Endothelial cell of umbilical vein (primary cell): ENCODE results near the gene DR1. TPM values are rescaled to one million over a fixed set of nuclear protein-coding genes. Genes with fewer than 3 reads are reported as not detected.

ENCODE experiments used
- BruUV-seq: library from RNA; stranded (reverse); fragments of 400-500 nt; replicated peaks from 2 replicates; lab custom pipeline; 2021; lab: Mats Ljungman, UMichigan
- CTCF ChIA-PET: fragments of 300-600, 350-600 bp; sonication (Branson Sonifier 250); formaldehyde crosslinking; loops from one replicate; lab custom pipeline; 2021; ENCODE audit warnings: antibody characterized with exemption, inconsistent platforms; lab: Charles Lee
- POLR2A ChIA-PET: fragments of 300-600, 350-600 bp; sonication (Branson Sonifier 250); formaldehyde crosslinking; loops from one replicate; lab custom pipeline; 2021; ENCODE audit warnings: antibody characterized with exemption, inconsistent platforms; lab: Charles Lee
- DNase-seq: peaks from one replicate; pipeline ENCODE4 v3.0.0-alpha.2; 2011; ENCODE audit warnings: low read depth, low spot score
- FAIRE-seq: peaks from 2 replicates; lab custom pipeline; 2011; peaks lifted over from hg19 to GRCh38; lab: Jason Lieb, UNC
- H2AFZ ChIP-seq: 2 replicates; pipeline ENCODE4 v1.6.0; 2012; ENCODE audit warnings: low read depth, low read length, control low read depth, inconsistent platforms
- H3K27ac ChIP-seq: 2 replicates; pipeline ENCODE4 v1.5.1; 2011; ENCODE audit warnings: low read depth, mild to moderate bottlenecking, control low read depth, low read length, moderate library complexity; ENCODE audit not compliant: insufficient read depth
- H3K27me3 ChIP-seq, 2 experiments: 2 replicates each; pipeline versions ENCODE4 v1.6.0 to v1.6.1; 2011; ENCODE audit warnings: low read length in 2 of 2, mixed read lengths in 1 of 2; ENCODE audit not compliant: control insufficient read depth in 2 of 2, insufficient read depth in 2 of 2
- H3K36me3 ChIP-seq, 2 experiments: 2 replicates in 1 of 2; 3 replicates in 1 of 2; pipeline ENCODE4 v1.5.1; 2011; ENCODE audit warnings: low read length in 2 of 2, mild to moderate bottlenecking in 1 of 2, moderate library complexity in 1 of 2; ENCODE audit not compliant: control insufficient read depth in 2 of 2, insufficient read depth in 2 of 2; ENCODE audit errors: extremely low read depth in 1 of 2
- H3K4me1 ChIP-seq: 3 replicates; pipeline ENCODE4 v1.5.1; 2011; ENCODE audit warnings: mild to moderate bottlenecking, low read length; ENCODE audit not compliant: control insufficient read depth, insufficient read depth; ENCODE audit errors: extremely low read depth
- H3K4me2 ChIP-seq: 2 replicates; pipeline ENCODE4 v1.6.1; 2011; ENCODE audit warnings: low read length, control low read depth, mixed read lengths; ENCODE audit not compliant: insufficient read depth
- H3K4me3 ChIP-seq, 3 experiments: fragments of 200-600 bp in 1 of 3; sonication (generic), shearing (Covaris generic) in 1 of 3; replicated peaks in 1 of 3; 2 replicates each; pipeline ENCODE4 v1.5.1; 2011 to 2016; ENCODE audit warnings: control low read depth in 3 of 3, low read length in 3 of 3, mild to moderate bottlenecking in 2 of 3, inconsistent platforms in 1 of 3, low read depth in 1 of 3, moderate library complexity in 1 of 3; ENCODE audit not compliant: insufficient read depth in 1 of 3
- H3K79me2 ChIP-seq: 2 replicates; pipeline ENCODE4 v1.6.0; 2012; ENCODE audit warnings: low read length, inconsistent platforms; ENCODE audit not compliant: control insufficient read depth, insufficient read depth
- H3K9ac ChIP-seq: replicated peaks from 2 replicates; pipeline ENCODE3; 2011; ENCODE audit warnings: low read length, control low read depth; ENCODE audit not compliant: insufficient read depth; ENCODE audit errors: extremely low read depth
- H3K9me1 ChIP-seq: replicated peaks from 3 replicates; pipeline ENCODE4 v1.6.0; 2011; ENCODE audit warnings: mild to moderate bottlenecking, low read length; ENCODE audit not compliant: control insufficient read depth, insufficient read depth; ENCODE audit errors: extremely low read depth
- H3K9me3 ChIP-seq: replicated peaks from 2 replicates; pipeline ENCODE4 v1.5.1; 2012; ENCODE audit warnings: low read length, inconsistent platforms; ENCODE audit not compliant: control insufficient read depth, insufficient read depth
- H4K20me1 ChIP-seq: replicated peaks from 2 replicates; pipeline ENCODE3; 2011; ENCODE audit warnings: mild to moderate bottlenecking, low read length; ENCODE audit not compliant: control insufficient read depth, insufficient read depth; ENCODE audit errors: extremely low read depth
- CTCF ChIP-seq, 2 donors: IDR thresholded peaks; 1 replicate in 1 of 2; 2 replicates in 1 of 2; pipeline ENCODE4 v1.5.1; 2011; ENCODE audit warnings: low read length in 2 of 2, mild to moderate bottlenecking in 2 of 2, moderate library complexity in 2 of 2, control low read depth in 1 of 2, inconsistent platforms in 1 of 2, low read depth in 1 of 2; ENCODE audit not compliant: insufficient read depth in 1 of 2; ENCODE audit errors: extremely low read depth in 1 of 2
- EZH2 ChIP-seq: IDR thresholded peaks from 2 replicates; pipeline ENCODE4 v1.6.1; 2012; ENCODE audit warnings: borderline replicate concordance, low read depth, mild to moderate bottlenecking, moderate library complexity, low read length, inconsistent platforms; ENCODE audit not compliant: severe bottlenecking
- FOS ChIP-seq: IDR thresholded peaks from 2 replicates; pipeline ENCODE4 v1.6.1; 2011; ENCODE audit warnings: mild to moderate bottlenecking, low read length, moderate library complexity, borderline replicate concordance; ENCODE audit not compliant: insufficient read depth
- GATA2 ChIP-seq: IDR thresholded peaks from 2 replicates; pipeline ENCODE4 v1.7.0; 2011; ENCODE audit warnings: low read depth, mild to moderate bottlenecking, moderate library complexity, mixed read lengths, low read length; ENCODE audit not compliant: insufficient read length, insufficient read depth
- JUN ChIP-seq: IDR thresholded peaks from 2 replicates; pipeline ENCODE4 v1.6.1; 2011; ENCODE audit warnings: borderline replicate concordance, low read depth; ENCODE audit not compliant: insufficient read length, insufficient read depth
- MAX ChIP-seq: IDR thresholded peaks from 2 replicates; pipeline ENCODE4 v1.6.1; 2011; ENCODE audit not compliant: insufficient read depth, insufficient read length
- MYC ChIP-seq: IDR thresholded peaks from one replicate; pipeline ENCODE4 v1.6.1; 2011; ENCODE audit warnings: mild to moderate bottlenecking, low read depth, low read length
- POLR2A ChIP-seq: IDR thresholded peaks from 2 replicates; pipeline ENCODE4 v1.6.1; 2012; ENCODE audit warnings: low read depth, mild to moderate bottlenecking, control low read depth, low read length
- POLR2AphosphoS5 ChIP-seq: IDR thresholded peaks from 2 replicates; pipeline ENCODE4 v1.6.1; 2012; ENCODE audit warnings: low read depth, mild to moderate bottlenecking, control low read depth, low read length, moderate library complexity; ENCODE audit not compliant: insufficient read depth
- dilution Hi-C: fragments of 300-500 bp; cut with MboI; formaldehyde crosslinking; loops from one replicate; pipeline ENCODE4 v1.15.0; 2019; ENCODE audit warnings: low sequenced_read_pairs; ENCODE audit not compliant: extremely low pct_ligation_motif_present
- intact Hi-C: fragments of 100-400 bp; cut with micrococcal nuclease; formaldehyde crosslinking; loops from one replicate; pipeline ENCODE4 v1.10.0; 2022
- polyA plus RNA-seq, 4 experiments: library from polyadenylated mRNA; depleted of rRNA in 3 of 4; stranded (reverse) in 3 of 4; unstranded in 1 of 4; fragments of >200 nt; gene quantifications; 2 replicates each; pipeline versions ENCODE4 v1.2.1 to v1.2.3, GENCODE V29; 2011 to 2012; ENCODE audit warnings: missing spikeins in 1 of 4
- total RNA-seq: library from RNA; stranded (reverse); gene quantifications from 2 replicates; pipeline ENCODE4 v1.2.3, GENCODE V29; 2021

The DR1 gene
- total and polyA plus RNA-seq, 2 donors (not counting 3 experiments of a cell fraction or from before 2014, with no cell fraction given) = 11.7 to 49.4 TPM

- no peaks in the 10 kb centered on the region for H3K9me1 ChIP-seq
- no peak overlapping the region for H2AFZ ChIP-seq
- no peak overlapping the region for H3K27ac ChIP-seq
- FAIRE-seq (no peak), DNase-seq (no peak)
- H3K4me2 ChIP-seq = no peak overlapping the region
- dilution Hi-C loops = no loop called here
- H3K9ac ChIP-seq = no peak overlapping the region
- TF ChIP-seq FOS (no peak), JUN (no peak), POLR2AphosphoS5 (no peak), EZH2 (no peak), CTCF (IDR thresholded peaks at IDR 0.05; ENCODE audit: extremely low read depth in 1 of 2, insufficient read depth in 1 of 2, low read depth in 1 of 2, low read length in 2 of 2) (no peak), GATA2 (no peak), MYC (no peak), MAX (no peak), POLR2A (no peak)
- no peak overlapping the region for H3K4me3 ChIP-seq
- no TSS peak for BruUV-seq
- intact Hi-C loops = no loop called here
- ChIA-PET POLR2A (no interaction called here), CTCF (interaction anchor here (1.7 to 2.0 kb wide), 2 partner anchors 8 to 65 kb away, joined by 5 to 12 read pairs; no protein-coding TSS in a partner anchor)
- no peaks in the 10 kb centered on the region for H4K20me1 ChIP-seq
- H3K9me3 ChIP-seq = no peaks in the 10 kb centered on the region
- no peaks in the 10 kb centered on the region for H3K27me3 ChIP-seq
- peaks cover 6% of the 10 kb centered on the region for H3K79me2 ChIP-seq
- peaks cover 0 to 7% of the 10 kb centered on the region in 2 experiments for H3K36me3 ChIP-seq
- H3K4me1 ChIP-seq = no peaks in the 10 kb centered on the region
Observed at GRCh38 chr1:93369734-93370133, 24.0 kb downstream of the DR1 start.
